GM18499 (cell line): ENCODE measurements around the gene NHLRC2.

ENCODE experiments used
- ATAC-seq: cut with Tn5 transposase; IDR thresholded peaks from one replicate; pipeline ENCODE4 v1.9.1; 2021; ENCODE audit warnings: moderate number of reproducible peaks; ENCODE audit not compliant: insufficient read depth, unreplicated experiment

NHLRC2 gene

DNA sequence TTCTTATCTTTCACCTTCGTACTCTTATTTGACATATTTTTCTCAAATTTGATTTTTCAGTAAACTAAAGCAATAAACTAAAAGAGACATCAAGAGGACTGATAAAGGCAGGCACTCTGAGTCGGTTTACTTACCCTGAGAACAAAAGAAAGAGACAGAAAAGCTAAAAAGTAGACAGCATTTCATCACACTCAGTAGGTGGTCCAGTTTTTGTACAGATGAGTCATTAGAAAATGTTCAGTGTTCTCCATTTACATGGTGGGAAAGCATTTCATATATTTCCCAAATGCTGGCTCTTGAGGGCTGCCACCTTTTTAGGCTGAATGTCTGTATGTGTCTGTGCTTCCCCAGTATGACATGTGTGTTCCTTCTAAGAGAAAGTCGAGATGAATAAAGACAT is 52.7 kb downstream of the NHLRC2 start:
- no peak for ATAC-seq

DNA sequence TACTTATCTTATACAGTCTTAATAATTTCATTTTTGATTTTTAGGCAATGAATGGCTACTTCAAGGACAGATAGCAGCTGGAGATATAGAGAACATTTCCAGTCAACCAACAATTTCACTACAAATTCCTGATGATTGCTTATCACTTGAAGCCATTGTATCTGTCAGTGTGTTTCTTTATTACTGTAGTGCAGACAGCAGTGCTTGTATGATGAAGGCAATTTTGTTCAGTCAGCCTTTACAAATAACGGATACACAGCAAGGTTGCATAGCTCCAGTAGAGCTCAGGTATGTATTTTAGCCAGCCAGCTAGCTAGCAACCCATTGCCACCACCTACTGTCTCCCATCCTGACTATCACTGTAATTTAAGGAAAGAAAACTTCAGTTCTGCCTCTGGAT is 53.8 kb downstream of the NHLRC2 start:
- ATAC-seq: no peak

DNA sequence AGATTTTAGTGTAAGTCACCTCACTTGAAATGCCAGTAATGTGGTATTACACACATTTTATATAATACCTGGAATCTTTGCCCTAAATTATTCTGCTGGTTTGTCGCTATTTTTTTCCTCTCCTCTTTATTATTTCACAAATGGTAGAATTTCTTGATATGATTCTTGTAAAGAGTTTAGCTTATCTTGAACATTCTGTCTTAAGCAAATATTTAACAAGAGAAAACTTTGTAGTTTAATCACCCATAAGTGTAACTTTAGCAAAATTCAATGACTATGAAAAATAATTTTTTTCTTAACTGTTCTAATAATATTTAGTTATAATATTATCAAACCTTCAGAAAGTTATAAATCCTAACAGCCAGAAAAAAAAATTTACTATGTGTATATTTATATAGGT is 56.7 kb downstream of the NHLRC2 start:
- ATAC-seq: no peak

DNA sequence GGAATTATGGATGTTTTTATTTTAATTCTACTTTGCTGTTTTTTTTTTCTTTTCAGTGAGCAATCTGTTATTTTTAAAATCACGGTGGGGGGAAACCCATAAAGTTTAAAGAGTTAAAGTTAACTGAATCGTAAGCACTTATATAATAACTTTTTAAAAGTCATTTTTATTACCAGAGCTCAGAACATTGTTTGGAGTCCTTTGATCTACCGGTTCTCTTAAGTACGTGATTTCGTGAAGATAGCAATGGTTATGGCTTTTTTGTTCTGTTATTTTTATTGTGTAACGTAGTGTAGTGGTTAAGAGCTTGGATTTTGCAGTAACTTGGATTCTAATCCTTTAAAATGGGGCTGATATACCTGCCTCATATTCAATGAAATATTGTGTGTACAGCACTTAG is 57.4 kb downstream of the NHLRC2 start:
- no peak for ATAC-seq

DNA sequence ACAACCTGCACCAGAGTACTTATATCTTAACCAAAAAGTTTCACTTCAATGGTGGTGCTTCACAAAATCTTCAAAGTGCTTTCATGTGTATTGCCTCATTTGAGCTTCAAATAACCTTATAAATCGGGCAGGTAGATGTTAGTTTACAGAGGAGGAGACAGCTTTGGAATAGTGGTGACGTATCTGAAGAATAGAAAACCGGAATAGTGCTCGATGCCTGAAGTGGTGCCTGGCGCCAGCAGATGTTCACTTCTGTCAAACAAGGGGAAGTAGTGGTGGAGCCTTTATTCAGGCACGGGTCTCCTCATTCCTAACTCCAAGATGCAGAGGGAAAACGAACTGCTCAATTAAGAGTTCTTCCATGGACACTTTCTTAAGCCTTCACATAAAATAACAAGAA is 58.1 kb downstream of the NHLRC2 start:
- ATAC-seq: no peak

DNA sequence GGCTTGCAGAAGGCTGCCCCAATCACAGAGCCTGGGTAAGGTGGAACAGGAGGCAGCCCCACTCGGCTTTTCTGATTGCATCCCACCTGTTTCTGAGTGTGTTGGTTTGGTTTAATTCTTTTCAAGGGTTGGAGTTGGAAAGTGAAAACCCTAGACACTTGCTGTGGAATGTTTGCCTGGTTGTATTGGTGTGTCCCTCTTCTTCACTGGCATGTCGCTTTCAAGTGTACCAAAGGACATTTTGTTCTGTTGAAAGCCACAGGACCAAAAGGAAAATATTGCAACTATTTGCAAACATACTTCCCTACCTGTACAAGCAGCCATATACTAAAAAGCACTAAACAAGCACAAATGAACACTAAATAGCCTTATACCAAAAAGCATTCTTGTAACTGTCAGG is 60.5 kb downstream of the NHLRC2 start:
- ATAC-seq: no peak

DNA sequence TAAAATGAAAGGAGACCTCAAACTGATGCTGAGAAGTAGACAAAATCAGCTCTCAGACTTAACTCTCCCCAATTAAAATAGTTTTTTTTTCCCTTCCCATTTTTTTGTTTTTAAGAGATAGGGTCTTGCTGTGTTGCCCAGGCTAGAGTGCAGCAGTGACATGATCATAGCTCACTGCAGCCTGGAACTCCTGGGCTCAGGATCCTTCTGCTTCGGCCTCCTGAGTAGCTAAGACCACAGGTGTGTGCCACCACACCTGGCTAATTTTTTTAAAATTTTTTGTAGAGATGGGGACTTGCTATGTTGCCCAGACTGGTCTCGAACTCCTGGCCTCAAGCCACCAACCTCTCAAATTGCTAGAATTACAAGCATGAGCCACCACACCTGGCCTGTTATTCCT is 61.1 kb downstream of the NHLRC2 start:
- no peak for ATAC-seq

DNA sequence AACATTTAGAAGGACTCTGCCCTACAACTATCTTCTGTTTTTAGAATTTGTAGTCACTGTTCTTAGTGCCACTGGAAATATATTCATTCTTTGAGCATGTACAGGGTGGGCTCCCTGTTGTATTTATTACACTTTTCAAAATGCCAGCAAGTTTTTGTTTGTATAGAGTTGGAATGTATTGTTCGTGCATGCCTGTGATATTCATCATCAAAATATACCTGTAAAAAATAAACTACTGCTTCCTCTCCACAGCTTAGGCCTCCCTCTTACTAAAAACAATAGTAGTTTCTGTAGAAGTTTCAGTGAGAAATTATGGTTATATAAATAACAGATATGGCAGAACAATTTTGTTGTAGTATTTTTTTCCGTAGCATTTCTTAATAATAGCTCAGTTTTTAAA is 61.6 kb downstream of the NHLRC2 start:
- no peak for ATAC-seq

DNA sequence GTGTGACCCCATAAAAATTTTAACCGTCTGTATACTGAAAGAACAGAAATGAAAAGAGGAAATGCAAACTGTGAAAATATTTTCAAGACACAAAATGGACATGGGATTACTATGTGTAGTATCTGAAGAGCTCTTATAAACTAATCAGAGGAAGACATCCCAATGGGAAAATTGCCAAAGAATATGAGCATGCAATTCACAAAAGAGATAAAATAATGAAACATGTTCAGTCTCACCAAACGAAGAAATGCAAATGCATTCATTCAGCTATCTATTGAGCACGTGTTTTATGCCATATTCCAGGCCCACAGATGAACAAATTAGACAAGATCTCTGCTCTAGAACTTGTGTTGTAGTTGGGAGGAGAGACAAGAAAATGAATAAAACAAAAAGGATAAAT is 63.2 kb downstream of the NHLRC2 start:
- no peak for ATAC-seq

DNA sequence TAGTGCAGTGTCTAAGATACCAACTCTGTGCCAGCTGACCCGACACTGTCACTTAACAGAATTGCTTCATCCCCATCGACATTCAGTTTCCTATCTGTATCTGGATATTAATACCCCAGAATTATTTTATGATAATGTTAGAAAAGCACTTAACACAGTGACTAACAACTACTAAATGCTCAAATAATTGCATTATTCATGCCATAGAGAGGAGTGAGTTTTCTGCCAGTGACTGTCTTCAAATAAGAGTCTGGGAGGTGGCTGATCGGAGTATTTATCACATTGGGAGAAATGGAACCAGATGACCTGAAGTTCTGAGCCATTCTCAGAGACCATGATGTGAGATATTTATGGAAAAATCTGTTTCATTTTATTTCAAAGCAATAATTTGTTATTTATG is 65.7 kb downstream of the NHLRC2 start:
- ATAC-seq: no peak

DNA sequence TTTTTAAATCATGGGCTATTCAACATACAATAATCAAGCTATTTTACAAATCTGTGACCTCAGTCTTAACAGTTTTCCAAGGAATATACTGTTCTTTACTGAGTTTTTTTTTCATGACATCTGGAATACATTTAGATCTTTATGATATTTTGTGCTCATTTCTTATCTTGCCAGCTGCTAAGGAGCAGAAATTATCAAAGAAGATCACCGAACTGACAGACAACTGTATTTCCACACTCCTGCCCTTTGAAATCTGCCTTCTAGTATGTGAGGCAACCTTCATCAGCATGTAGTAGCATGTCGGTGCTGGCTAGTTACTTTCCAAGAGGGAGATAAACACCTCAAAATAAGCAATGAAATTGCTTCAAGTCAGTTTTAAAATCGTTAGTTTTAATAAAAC is 66.4 kb downstream of the NHLRC2 start:
- no peak for ATAC-seq

DNA sequence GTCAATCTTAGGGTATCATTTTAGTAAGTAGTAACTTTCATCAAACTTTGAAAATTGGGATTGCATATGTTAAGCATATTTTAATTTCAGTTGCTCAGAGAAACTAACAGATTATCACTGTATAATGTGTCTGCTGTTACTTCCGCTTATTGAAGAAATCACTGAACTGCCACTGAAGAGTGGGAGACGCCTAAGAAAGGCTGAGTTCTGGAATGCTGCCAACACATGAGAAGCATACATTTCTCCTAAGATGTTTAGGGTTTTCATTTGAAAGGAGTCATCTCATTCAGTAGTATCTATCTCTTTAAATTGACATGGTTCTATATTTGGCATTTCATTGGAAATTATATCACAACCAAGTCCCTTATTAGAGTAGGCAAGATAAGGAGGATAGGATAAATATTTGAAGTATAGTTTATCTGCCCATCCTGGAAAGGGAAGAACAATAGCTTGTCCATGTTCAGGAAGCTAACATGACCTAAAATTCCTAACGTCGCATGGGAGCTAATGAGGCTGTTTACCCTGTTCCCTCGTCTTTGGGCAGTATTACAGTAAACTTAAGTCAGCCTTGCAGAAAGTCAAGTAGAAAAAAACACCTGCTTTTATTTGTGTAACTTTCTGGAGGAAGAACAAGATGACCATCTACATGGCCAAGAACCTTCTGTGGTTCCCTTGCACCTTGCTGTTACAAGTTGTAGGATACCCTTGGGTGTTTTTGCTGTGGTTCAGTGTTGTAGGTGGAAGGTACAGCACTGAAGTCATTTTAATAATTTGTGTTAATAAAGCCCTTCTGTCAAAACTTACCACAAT is 67.3 kb downstream of the NHLRC2 start:
- no peak for ATAC-seq

DNA sequence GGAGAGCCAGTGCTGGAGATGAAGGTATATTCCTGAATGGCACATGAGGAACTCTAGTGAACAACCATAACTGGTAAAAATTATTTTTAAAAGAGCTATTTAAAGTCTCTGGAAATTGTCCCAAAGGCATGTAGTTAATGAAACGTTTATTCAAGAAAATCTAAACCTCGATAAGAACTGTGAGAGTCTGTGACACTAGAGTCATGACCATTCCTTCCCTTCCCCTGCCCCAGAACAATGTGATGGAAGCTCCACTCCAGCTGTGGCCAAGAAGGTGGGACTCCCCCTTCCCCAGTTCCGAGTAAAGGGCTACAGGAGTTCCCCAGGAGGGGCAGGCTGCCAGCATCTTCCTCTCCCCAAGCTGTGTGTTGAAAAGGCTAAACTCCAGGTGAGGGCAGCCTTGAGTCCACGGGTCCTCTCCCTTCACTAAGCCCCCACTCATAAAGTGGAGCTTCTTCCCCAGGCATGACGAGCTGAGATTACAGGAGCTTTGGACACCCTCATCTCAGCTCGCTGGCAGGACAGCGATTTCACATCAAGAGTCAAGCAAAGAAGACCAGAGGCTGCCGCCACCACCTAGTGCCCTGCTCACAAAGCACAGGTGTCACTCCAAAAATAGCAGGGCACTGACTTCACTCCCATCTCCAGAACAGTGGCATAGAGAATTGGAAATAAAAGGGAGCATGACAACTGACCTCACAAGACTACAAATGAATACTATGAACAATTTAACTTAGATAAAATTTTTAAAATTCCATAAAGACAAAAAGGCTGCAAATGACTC is 68.5 kb downstream of the NHLRC2 start:
- ATAC-seq: no peak

DNA sequence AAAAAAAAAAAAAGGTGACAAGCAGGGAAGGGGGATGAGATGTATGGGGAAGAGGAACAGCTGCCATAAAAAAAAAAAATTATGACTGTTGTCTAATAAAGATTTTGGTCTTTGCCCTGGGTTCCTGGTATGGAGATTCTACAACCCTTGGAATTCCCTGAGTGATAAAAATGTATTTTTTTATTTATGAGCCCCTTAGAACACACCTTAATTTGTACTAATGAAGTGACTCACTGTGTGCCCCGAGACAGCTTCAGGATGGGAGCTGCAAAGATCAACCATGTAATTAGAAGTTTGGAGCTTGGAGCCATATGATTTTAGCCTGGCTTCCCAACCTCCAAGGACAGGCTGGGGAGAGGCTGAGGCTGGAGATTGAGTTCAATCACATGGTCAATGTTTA is 69.7 kb downstream of the NHLRC2 start:
- ATAC-seq: no peak

DNA sequence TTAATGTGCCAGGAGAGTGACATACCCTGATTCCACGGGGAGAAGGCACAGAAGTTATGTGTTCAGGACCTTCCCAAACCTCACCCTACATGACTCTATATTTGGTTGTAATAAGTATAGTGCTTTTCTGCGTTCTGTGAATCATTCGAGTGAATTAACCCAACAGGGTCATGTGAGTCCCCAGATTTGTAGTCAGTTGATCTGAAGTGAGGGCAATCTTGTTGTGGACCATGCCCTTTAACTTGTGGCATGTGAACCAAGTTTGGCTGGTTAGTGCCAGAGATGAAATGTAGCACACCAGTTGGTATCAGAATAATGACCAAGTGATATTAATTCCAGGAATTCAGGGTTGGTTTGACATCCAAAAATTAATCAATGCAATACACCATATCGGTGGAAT is 70.2 kb downstream of the NHLRC2 start:
- ATAC-seq: no peak

DNA sequence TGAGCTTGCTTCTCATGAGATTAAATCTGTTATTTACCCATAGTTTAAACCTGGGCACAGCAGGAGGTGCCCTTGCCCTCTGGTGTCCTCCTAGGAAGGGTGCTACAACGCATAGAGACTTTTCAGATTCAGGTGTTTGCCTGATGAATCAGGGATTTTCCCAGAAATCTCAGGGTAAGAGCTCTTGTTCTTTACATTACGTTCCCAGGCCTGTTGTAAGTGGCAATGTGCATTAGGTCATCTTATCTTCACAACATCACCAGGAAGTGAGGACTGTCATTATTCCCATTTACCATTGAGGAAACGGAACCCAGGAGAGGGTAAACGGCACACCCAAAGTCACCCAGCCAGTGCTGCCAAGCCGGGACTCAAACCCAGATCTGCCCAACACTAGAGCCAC is 73.0 kb downstream of the NHLRC2 start:
- ATAC-seq: no peak

DNA sequence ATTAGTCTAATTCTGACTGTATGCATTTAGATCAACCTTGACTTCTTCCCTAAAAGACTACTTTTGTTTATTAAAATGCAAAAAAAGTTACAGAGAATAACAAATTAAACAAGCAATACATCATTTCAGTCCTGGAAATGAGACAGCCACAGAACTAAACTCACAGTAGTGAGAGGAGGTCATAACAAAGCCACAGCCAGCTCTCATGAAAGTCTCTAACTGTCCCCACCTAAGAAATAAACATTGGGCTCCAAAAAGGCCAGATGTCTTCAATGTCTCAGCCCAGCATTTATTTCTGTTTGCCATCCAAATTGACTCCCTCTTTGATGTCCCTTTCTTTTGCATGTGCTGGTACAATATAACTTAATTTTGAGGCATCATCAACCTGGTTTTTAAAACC is 74.4 kb downstream of the NHLRC2 start:
- no peak for ATAC-seq

DNA sequence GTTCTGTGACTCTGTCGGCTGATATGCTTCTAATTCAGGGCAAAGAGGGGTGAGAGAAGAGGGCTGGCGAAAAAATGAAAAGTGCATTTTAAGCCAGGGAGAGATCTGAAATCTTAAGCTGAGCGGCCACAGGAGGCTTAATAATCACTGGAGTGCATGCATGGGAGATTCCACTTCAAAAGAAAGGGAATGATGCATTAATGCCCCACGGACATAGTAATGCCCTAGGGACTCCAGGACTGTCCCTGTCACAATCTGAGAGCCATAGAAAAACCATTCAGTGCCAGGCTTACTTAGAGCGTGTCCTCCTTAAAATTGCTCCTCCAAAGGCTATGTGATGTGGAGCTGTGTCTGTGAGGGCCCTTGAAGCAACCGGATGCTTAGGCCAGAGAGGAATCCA is 75.1 kb downstream of the NHLRC2 start:
- ATAC-seq: no peak

DNA sequence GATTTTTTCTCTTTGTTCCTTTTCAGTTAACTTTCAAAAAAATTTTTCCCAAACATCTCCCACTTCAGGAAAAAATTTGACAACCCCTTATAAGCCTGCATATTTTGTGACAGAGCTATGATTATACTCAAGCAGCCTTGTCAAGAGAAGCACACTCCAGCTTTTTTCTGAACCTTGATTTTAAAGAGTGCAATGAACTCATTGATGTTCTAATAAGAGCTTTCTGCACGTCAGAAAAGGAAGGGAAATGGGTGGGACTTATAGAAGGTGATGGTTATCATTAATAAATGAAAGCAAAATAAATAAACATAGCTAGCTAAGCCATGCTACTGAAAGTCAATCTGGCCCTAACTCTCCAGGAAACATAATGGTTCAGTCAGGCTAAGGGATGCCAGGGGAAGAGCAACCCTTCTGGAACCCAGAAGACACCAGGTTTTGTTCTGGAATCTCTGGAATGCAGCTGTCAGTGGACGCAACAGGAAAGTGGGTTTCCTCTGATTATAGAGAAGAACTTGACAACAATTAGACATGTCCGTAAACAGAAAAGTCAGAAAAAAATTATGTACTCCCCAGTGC is 76.1 kb downstream of the NHLRC2 start:
- no peak for ATAC-seq

DNA sequence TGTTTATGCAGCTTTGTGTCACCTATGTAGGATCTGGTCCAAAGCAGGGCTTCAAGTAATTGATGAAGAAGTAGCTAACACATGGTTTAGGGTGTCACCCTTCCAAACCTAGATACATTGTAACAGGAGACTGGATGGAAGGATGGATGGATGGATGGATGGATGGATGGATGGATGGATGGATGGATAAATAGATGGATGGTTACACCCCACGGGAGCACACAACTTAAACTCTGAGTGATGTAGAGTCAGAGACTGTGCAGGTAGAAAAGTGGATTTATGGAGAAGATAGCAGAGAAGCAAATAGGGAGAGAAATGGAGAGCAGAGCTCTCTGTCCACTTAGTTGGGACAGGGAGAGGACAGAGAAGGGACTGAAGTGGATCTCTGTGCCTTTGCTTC is 78.4 kb downstream of the NHLRC2 start:
- ATAC-seq: no peak

DNA sequence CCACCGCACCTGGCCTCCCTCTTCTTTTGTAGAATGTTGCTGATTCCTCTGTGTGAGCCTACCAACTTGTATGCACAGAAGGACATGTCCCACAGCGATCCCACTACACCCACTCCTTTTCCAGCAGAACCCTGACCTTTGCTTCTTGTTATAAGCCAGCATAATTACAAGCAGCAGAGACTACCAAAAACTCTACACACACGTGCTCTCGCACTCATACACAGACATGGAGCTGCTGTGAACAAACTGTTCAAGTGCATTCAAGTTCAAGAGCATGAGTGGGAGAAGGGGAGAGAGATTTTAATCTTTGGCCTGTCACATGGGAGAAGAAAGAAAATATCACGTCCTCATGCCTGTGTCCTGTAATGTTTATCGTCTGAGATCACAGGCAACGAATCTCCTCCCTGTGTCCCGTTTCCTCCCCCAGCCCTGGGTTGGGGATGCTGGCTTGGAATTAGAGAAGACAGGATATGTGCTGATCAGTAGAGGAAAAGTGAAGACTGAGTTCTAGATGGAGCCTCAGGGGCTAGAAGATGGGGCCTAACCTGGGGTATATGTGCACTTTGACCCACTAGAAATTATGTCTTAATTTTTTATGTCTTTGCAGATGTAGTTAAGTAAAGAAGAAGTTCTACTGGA is 79.6 kb downstream of the NHLRC2 start:
- ATAC-seq: no peak
